Measurements from ENCODE around the gene MYLK2.

DNA sequence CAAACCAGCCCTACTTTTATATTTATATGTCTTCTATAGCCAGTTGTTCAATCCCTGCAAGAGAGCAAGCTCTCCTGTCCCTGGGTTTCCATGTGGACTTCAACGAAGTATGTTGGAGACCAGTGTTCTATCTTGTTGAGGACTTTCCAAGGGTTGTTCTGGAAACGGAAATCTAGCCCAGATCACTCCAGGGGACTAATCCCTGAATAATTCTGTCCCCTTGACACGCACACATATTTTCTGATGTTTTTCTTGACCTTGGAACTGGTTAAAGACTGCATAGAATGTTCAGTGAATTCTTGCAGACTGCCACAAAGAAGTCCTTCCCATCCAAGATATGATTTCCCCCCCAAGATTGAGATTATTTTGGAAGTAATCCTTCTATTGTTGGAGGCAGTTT is 9.5 kb upstream of the MYLK2 start:
- TF ChIP-seq, protein P1, sequence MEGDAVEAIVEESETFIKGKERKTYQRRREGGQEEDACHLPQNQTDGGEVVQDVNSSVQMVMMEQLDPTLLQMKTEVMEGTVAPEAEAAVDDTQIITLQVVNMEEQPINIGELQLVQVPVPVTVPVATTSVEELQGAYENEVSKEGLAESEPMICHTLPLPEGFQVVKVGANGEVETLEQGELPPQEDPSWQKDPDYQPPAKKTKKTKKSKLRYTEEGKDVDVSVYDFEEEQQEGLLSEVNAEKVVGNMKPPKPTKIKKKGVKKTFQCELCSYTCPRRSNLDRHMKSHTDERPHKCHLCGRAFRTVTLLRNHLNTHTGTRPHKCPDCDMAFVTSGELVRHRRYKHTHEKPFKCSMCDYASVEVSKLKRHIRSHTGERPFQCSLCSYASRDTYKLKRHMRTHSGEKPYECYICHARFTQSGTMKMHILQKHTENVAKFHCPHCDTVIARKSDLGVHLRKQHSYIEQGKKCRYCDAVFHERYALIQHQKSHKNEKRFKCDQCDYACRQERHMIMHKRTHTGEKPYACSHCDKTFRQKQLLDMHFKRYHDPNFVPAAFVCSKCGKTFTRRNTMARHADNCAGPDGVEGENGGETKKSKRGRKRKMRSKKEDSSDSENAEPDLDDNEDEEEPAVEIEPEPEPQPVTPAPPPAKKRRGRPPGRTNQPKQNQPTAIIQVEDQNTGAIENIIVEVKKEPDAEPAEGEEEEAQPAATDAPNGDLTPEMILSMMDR (IDR thresholded peaks at IDR 0.05): no peak
- no peak for TF ChIP-seq POLR2A (IDR thresholded peaks at IDR 0.05)

Data from adrenal gland (tissue), 5 donors.